Left lung (tissue), 10 donors: ENCODE measurements around the gene RFX8. TPM values are rescaled to one million over a fixed set of nuclear protein-coding genes. Genes with fewer than 3 reads are reported as not detected.

Experiments used
- ATAC-seq: fragments of 200-7000 bp; cut with Tn5 transposase; one replicate; pipeline ENCODE4 v1.9.1; 2020; ENCODE audit warnings: moderate library complexity
- DNase-seq, 4 donors: peaks; one replicate each; pipeline ENCODE4 v3.0.0-alpha.2; 2013 to 2020
- H3K27ac ChIP-seq, 2 donors: fragments of 200-600 bp; sonication (generic) in 1 of 2; one replicate each; pipeline versions ENCODE4 v1.5.0 to v1.8.0; 2020 to 2021
- H3K27me3 ChIP-seq, 2 donors: fragments of 200-600 bp; sonication (generic) in 1 of 2; one replicate each; pipeline versions ENCODE4 v1.5.0 to v1.8.0; 2020 to 2021
- H3K36me3 ChIP-seq, 2 donors: fragments of 200-600 bp; sonication (generic) in 1 of 2; one replicate each; pipeline versions ENCODE4 v1.5.0 to v1.8.0; 2020 to 2021
- H3K4me1 ChIP-seq, 2 donors: fragments of 200-600 bp; one replicate each; pipeline ENCODE4 v1.8.0; 2021
- H3K4me3 ChIP-seq, 2 donors: fragments of 200-600 bp; sonication (generic) in 1 of 2; one replicate each; pipeline versions ENCODE4 v1.5.0 to v1.8.0; 2020 to 2021; ENCODE audit warnings: mild to moderate bottlenecking in 1 of 2
- H3K9me3 ChIP-seq, 2 donors: fragments of 200-600 bp; sonication (generic) in 1 of 2; one replicate each; pipeline versions ENCODE4 v1.5.0 to v1.8.0; 2020 to 2021
- intact Hi-C, 2 donors: fragments of 100-400 bp; cut with DNase I; formaldehyde crosslinking; loops; one replicate each; pipeline versions ENCODE4 v1.11.2 to v1.14.2; 2022
- polyA plus RNA-seq, 6 donors: library from polyadenylated mRNA; unstranded; fragments of 120-200 nt; gene quantifications; one replicate each; pipeline ENCODE4 v1.2.1, GENCODE V29; 2013; ENCODE audit not compliant: insufficient read length in 6 of 6
- total RNA-seq, 2 donors: library from RNA; stranded (reverse); fragmentation: NEBNext Ultra II Directional; extraction: Animal tissue kit (Norgen Biotek cat#: 25700); gene quantifications; one replicate each; pipeline ENCODE4 v1.2.1, GENCODE V29; 2021
- TF ChIP-seq, protein P1 (sequence below), 2 donors: fragments of 200-600 bp; sonication (generic) in 1 of 2; IDR thresholded peaks; one replicate each; pipeline versions ENCODE4 v1.5.0 to v1.8.0; 2021; ENCODE audit warnings: antibody characterized with exemption in 2 of 2
- donor health status: DM: no; HTN: yes; CAD: no.
- donor health status: DM: no; HTN: no; CAD: no.

RFX8 gene
- total and polyA plus RNA-seq, 8 donors: 0.41 to 1.6 (median 1.3) TPM; not detected in 1

GRCh38 chr2:101501443-101501842, 26.5 kb upstream of the RFX8 start:
- no peaks in the 10 kb centered on the region for H3K27me3 ChIP-seq
- no peak overlapping the region for H3K27ac ChIP-seq
- TF ChIP-seq, protein P1, sequence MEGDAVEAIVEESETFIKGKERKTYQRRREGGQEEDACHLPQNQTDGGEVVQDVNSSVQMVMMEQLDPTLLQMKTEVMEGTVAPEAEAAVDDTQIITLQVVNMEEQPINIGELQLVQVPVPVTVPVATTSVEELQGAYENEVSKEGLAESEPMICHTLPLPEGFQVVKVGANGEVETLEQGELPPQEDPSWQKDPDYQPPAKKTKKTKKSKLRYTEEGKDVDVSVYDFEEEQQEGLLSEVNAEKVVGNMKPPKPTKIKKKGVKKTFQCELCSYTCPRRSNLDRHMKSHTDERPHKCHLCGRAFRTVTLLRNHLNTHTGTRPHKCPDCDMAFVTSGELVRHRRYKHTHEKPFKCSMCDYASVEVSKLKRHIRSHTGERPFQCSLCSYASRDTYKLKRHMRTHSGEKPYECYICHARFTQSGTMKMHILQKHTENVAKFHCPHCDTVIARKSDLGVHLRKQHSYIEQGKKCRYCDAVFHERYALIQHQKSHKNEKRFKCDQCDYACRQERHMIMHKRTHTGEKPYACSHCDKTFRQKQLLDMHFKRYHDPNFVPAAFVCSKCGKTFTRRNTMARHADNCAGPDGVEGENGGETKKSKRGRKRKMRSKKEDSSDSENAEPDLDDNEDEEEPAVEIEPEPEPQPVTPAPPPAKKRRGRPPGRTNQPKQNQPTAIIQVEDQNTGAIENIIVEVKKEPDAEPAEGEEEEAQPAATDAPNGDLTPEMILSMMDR (IDR thresholded peaks at IDR 0.05): no peak
- H3K36me3 ChIP-seq: no peaks in the 10 kb centered on the region
- ATAC-seq: no peak
- no peak for DNase-seq
- H3K9me3 ChIP-seq: no peaks in the 10 kb centered on the region
- intact Hi-C loops: no loop called here
- H3K4me3 ChIP-seq: no peak overlapping the region
- peaks cover 0 to 9% of the 10 kb centered on the region in 2 donors for H3K4me1 ChIP-seq

DNA sequence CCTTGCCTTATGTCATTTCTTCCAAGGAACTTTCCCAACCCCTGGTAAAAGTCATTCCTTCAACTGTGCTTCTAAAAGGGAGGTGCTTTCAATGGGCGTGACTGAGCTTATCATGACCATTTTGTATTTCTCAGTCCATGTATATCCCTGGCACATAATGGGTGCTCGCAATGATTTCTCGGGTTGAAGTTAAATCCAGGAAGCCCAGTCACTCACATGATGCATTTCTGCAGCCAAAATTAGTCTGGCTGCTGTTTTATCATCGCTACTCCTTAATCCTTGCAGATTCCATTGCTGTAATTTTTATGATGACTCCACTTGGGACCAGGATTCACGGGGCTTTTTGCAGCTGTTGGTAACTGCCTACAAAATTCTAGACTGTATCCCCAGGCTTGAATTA, 25.9 kb upstream of the RFX8 start:
- Histone ChIP-seq H3K36me3 (no peaks in the 10 kb centered on the region), H3K27me3 (no peaks in the 10 kb centered on the region), H3K4me3 (no peak overlapping the region), H3K9me3 (no peaks in the 10 kb centered on the region), H3K4me1 (peaks cover 0 to 9% of the 10 kb centered on the region in 2 donors), H3K27ac (peak overlapping the region in 1 of 2 donors; percentile 5)
- DNase-seq (no peak), ATAC-seq (peak; percentile 22)
- TF ChIP-seq, protein P1 (IDR thresholded peaks at IDR 0.05): no peak
- intact Hi-C loops: no loop called here

- H3K9me3 ChIP-seq: no peaks in the 10 kb centered on the region
- no peaks in the 10 kb centered on the region for H3K27me3 ChIP-seq
- H3K4me3 ChIP-seq: no peak overlapping the region
- H3K36me3 ChIP-seq: no peaks in the 10 kb centered on the region
- ATAC-seq: no peak
- peak overlapping the region in 1 of 2 donors; percentile 5 for H3K27ac ChIP-seq
- H3K4me1 ChIP-seq: peaks cover 0 to 9% of the 10 kb centered on the region in 2 donors
- intact Hi-C loops: no loop called here
- DNase-seq: no peak
- TF ChIP-seq, protein P1 (IDR thresholded peaks at IDR 0.05): no peak
These were observed 25.3 kb upstream of the RFX8 start for GRCh38 chr2:101500180-101500579.

DNA sequence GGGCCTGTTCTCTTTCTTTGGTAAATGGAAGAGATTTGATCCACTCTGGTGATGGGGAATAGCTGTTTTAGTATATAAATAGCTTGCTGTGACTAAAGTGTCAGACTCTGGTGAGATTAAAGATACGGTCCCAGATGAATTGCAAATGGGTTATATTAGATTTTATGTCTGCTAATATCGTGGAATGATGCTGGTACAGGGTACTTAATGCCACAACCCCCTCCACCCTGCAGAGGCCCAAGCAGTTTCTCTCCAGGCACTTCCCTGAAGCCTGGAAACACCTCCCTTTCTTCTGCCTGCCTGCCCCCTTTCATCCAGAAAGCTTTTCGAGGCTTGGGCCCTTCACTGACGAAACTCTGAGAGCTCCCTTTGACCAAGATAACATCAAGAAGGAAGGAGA, 21.4 kb upstream of the RFX8 start:
- Histone ChIP-seq H3K27me3 (no peaks in the 10 kb centered on the region), H3K9me3 (no peaks in the 10 kb centered on the region), H3K27ac (no peak overlapping the region), H3K4me1 (peaks cover 0 to 5% of the 10 kb centered on the region in 2 donors), H3K4me3 (no peak overlapping the region), H3K36me3 (no peaks in the 10 kb centered on the region)
- intact Hi-C loops: no loop called here
- TF ChIP-seq, protein P1 (IDR thresholded peaks at IDR 0.05): no peak
- DNase-seq (no peak), ATAC-seq (no peak)

GRCh38 chr2:101492936-101493473, 18.1 kb upstream of the RFX8 start:
- H3K4me3 ChIP-seq: no peak overlapping the region
- no peaks in the 10 kb centered on the region for H3K27me3 ChIP-seq
- H3K4me1 ChIP-seq: no peaks in the 10 kb centered on the region
- no peaks in the 10 kb centered on the region for H3K36me3 ChIP-seq
- no peak overlapping the region for H3K27ac ChIP-seq
- intact Hi-C loops: no loop called here
- no peak for DNase-seq
- peaks cover 0 to 2% of the 10 kb centered on the region in 2 donors for H3K9me3 ChIP-seq
- no peak for ATAC-seq
- TF ChIP-seq, protein P1 (IDR thresholded peaks at IDR 0.05): no peak
